TTC549 (cell line): ENCODE results near the gene FRMD4B.

Experiments used
- FAIRE-seq: peaks from 2 replicates; lab custom pipeline; 2012; peaks lifted over from hg19 to GRCh38; lab: Jason Lieb, UNC

Gene FRMD4B

GRCh38 chr3:69121513-69121912, 264.4 kb downstream of the FRMD4B start:
- no peak for FAIRE-seq

- FAIRE-seq, result no peak
Measured at GRCh38 chr3:69120879-69121464, 264.9 kb downstream of the FRMD4B start.
